ENCODE measurements around the gene KPTN. TPM values are rescaled to one million over a fixed set of nuclear protein-coding genes. Genes with fewer than 3 reads are reported as not detected.

KPTN gene
- total RNA-seq, 1 donor from 2014 or later = 7.3 TPM

GRCh38 chr19:47438793-47439220 lies 45.2 kb downstream of the KPTN start:
- FAIRE-seq = no peak
- no peak for DNase-seq (ENCODE audit: low spot score in 2 of 2)

- DNase-seq (ENCODE audit: low spot score in 2 of 2) = no peak
Observed at GRCh38 chr19:47437500-47437899, 46.5 kb downstream of the KPTN start.

GRCh38 chr19:47436712-47437401 lies 47.2 kb downstream of the KPTN start:
- FAIRE-seq (no peak), DNase-seq (ENCODE audit: low spot score in 2 of 2) (peak; percentile 76 to 77)

More at GRCh38 chr19:47437500-47437899, 46.5 kb downstream of the KPTN start:
- FAIRE-seq = no peak

GRCh38 chr19:47435883-47436417 lies 48.1 kb downstream of the KPTN start:
- no peak for DNase-seq (ENCODE audit: low spot score in 2 of 2)
- no peak for FAIRE-seq

GRCh38 chr19:47435196-47435595 lies 48.8 kb downstream of the KPTN start:
- DNase-seq (ENCODE audit: low spot score in 2 of 2) (no peak), FAIRE-seq (no peak)

- DNase-seq (ENCODE audit: low spot score in 2 of 2) = no peak
- FAIRE-seq = no peak
Observed at GRCh38 chr19:47434088-47434487, 49.9 kb downstream of the KPTN start.

GRCh38 chr19:47433121-47433520 lies 50.9 kb downstream of the KPTN start:
- no peak for FAIRE-seq
- no peak for DNase-seq (ENCODE audit: low spot score in 2 of 2)

GRCh38 chr19:47432499-47432898 lies 51.5 kb downstream of the KPTN start:
- DNase-seq (ENCODE audit: low spot score in 2 of 2) = no peak
- no peak for FAIRE-seq

GRCh38 chr19:47432091-47432490 lies 51.9 kb downstream of the KPTN start:
- FAIRE-seq = no peak
- no peak for DNase-seq (ENCODE audit: low spot score in 2 of 2)

GRCh38 chr19:47430041-47430802 lies 53.8 kb downstream of the KPTN start:
- no peak for FAIRE-seq

GRCh38 chr19:47429140-47429793 lies 54.8 kb downstream of the KPTN start:
- FAIRE-seq = no peak
- DNase-seq (ENCODE audit: low spot score in 2 of 2) = no peak

More at GRCh38 chr19:47430041-47430802, 53.8 kb downstream of the KPTN start:
- DNase-seq (ENCODE audit: low spot score in 2 of 2) = no peak

- peak; percentile 85 to 86 for DNase-seq (ENCODE audit: low spot score in 2 of 2)
- no peak for FAIRE-seq
Observed at GRCh38 chr19:47428177-47428894, 55.7 kb downstream of the KPTN start.

GRCh38 chr19:47427241-47428176 lies 56.5 kb downstream of the KPTN start:
- DNase-seq (ENCODE audit: low spot score in 2 of 2) (peak; percentile 68), FAIRE-seq (no peak)

Other genes starting within 250 kb of the KPTN start
- 2.4 TPM for gene CCDC9, start 227.7 kb downstream of the KPTN start, total RNA-seq
- 4.1 TPM for gene INAFM1, start 209.3 kb downstream of the KPTN start, total RNA-seq
- gene C5AR1, start 174.4 kb downstream of the KPTN start, total RNA-seq = under 0.01 TPM
- gene C5AR2, start 152.0 kb downstream of the KPTN start, total RNA-seq = under 0.01 TPM
- 10.2 TPM for gene DHX34, start 134.9 kb downstream of the KPTN start, total RNA-seq
- 104 TPM for gene MEIS3, start 64.7 kb downstream of the KPTN start, total RNA-seq
- 25.3 TPM for gene SLC8A2, start 12.3 kb downstream of the KPTN start, total RNA-seq
- gene NAPA, start 30.8 kb upstream of the KPTN start, total RNA-seq = 43.2 TPM
- under 0.01 TPM for gene ZNF541, start 88.9 kb upstream of the KPTN start, total RNA-seq
- 4.1 TPM for gene BICRA, start 124.9 kb upstream of the KPTN start, total RNA-seq
- gene EHD2, start 229.2 kb upstream of the KPTN start, total RNA-seq = 1.2 TPM